Erythroblast (primary cell): Measurements from ENCODE around the gene TNFRSF13B.

Experiments used
- GATA1 ChIP-seq: IDR thresholded peaks from 2 replicates; pipeline ENCODE4 v1.6.1; 2011; ENCODE audit warnings: low read depth, mild to moderate bottlenecking, control low read depth, low read length, moderate library complexity
- POLR2A ChIP-seq: IDR thresholded peaks from 2 replicates; pipeline ENCODE4 v1.6.1; 2011; ENCODE audit warnings: mild to moderate bottlenecking, low read length

DNA sequence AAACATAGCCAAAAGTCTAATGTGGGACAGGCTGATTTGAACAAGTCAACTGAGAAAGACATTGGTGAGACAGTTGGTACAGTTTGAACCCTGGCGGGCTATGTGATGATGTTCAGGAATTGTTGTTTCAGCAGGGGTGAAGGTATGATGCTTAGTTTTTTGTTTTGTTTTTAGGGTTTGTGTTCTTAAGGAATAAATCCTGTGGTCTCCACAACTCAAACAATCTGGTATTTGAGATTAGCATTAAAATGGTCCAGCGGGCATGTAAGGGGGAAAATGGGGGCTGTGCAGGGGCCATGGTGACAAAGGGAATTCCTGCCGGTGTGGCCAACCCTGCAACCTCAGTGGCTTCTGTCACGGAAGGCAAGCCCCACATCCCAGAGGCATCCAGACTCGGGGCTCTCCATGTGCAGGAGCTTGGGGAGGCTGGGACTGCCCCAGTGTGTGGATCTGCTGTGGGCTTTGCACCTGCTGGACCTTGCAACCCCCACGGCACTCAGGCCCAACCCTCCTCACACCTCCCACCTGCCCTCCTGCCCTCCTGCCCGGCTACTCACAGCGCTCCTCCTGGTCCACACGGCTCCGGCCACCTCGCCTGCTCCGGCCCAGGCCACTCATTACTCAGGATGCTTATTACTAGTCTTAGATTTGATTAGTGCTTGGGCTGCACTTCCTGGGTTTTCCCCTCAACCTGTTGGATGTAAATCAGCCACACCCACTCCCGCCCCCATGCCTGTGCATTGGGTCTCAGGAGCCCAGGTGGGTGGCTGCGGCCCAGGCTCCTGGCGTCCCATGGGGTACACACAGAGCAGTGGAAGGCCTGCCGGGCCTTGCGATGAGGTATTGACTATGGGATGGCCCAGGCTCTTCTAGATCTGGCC, at the start of gene TNFRSF13B:
- no peak for TF ChIP-seq POLR2A
- TF ChIP-seq GATA1 = no peak
